DMS53 treated with DMSO at 0.1 percent for 48 hours (cell line): ENCODE results near the gene RUNX1.

Experiments
- DNase-seq: peaks from one replicate; lab custom pipeline; 2025; ENCODE audit not compliant: unreplicated experiment; lab: John Stamatoyannopoulos, UW

RUNX1 gene

DNA sequence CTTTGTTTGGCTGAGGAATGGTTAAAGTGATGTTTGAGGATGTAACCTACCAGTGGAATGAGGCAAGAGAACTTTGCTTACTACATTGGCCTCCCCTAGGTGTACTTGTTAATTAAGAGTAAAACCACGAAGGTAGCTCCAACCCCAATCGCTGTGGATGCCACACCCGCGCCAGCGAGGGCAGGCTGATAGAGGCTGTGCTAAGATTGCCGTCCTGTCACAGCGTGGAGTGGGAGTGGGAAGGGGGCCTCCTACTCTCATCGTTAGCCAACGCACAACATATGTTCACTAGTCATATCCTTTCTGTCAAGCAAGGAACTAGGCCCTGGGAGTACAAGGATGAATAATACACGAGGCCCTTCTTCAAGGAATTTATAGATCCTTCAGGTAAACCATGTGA lies 99.6 kb downstream of the RUNX1 start:
- no peak for DNase-seq

DNA sequence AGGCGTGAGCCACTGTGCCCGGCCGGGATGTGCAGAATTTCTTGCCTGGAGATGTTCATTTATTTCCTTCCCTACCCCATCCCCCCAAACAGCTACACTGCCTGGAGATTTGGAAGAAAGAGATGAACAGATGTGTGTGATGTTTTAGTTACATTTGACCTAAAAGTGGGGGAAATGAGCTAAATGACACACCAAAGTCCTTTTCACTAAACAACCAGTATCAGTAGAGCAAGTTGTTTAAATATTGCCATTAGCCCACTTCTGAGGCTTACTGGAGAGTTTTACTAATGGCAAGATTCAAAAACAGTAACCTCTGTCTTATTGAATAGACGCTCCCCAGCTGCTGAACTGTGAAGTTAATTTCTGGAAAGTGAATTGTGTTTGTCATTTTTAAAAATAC lies 100.1 kb downstream of the RUNX1 start:
- no peak for DNase-seq

DNA sequence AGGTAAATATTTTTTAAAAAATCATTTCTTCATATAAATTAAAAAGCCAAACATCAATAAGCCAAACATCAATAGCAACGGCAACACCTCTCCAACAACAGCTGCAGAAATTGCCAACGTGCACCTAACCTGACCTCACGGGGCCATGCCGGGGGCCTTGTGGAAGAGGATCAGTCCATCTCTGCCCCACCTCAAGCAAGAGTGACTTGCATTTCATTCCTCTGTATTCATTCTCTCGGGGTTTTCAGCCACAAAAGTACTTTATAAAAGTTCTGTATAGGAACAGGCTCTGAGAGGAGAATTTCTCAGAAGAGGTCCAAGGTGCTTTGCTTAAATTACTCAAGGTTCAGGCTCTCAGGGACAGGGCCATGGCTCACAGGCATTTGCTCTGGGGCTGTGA lies 100.9 kb downstream of the RUNX1 start:
- no peak for DNase-seq

GRCh38 chr21:34946916-34947534 lies 102.1 kb downstream of the RUNX1 start:
- no peak for DNase-seq

GRCh38 chr21:34946385-34946840 lies 102.7 kb downstream of the RUNX1 start:
- DNase-seq, result no peak

DNA sequence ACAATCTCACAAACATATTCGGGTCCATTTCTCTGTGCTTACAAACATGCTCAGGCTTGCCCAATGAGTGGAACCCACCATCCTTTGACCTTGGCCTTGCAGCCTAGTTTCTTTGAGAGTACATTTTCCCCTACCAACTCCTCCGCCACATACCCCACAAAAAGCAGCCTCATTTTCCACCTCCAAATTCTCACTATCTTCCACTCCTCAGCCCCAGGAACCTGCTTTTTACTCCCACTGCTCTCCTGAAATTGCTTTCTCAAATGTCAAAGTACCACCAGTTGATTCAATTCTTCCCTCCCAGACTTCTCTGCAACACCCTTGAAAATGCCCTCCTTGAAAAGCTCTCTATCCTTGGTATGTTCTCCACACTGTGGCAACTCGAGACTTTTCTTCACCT lies 103.8 kb downstream of the RUNX1 start:
- no peak for DNase-seq

GRCh38 chr21:34944015-34944755 lies 104.9 kb downstream of the RUNX1 start:
- no peak for DNase-seq

DNA sequence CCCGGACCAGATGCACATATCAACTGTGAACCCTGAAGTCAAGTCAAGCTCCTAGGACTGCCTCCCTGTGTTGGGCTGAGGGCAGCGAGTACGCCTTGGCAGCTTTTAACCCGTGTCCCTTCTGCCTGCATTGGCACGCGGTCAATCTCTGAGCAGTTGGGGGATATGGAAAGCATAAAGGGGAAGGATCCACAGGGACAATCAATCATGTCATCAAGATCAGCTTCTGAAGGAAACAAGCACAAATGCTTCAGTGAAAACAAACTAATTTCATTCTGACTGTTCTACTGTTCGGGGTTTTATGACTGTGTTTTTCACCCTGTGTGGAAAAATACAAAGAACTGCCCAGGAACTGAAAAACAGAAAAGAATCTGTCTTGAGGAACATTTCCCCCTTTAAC lies 106.2 kb downstream of the RUNX1 start:
- DNase-seq, result no peak

DNA sequence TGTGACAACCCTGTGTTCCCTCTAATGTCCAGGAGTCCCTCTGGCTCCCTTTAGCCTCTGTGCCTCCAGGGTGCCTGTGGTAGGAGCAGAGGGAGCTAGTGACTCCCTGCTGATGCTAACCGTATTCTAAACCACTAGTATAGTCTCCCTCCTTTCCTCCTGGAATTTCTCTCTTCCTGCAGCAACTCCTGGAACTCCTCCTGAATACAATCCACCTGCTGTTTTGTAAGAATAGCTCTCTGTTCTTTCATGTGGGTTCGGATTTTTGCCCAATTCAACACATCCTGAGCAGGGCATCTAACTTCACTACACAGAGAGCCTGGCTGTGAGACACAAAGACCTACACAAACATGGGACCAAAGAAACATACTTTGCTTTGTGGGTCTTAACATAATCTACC lies 107.9 kb downstream of the RUNX1 start:
- no peak for DNase-seq

DNA sequence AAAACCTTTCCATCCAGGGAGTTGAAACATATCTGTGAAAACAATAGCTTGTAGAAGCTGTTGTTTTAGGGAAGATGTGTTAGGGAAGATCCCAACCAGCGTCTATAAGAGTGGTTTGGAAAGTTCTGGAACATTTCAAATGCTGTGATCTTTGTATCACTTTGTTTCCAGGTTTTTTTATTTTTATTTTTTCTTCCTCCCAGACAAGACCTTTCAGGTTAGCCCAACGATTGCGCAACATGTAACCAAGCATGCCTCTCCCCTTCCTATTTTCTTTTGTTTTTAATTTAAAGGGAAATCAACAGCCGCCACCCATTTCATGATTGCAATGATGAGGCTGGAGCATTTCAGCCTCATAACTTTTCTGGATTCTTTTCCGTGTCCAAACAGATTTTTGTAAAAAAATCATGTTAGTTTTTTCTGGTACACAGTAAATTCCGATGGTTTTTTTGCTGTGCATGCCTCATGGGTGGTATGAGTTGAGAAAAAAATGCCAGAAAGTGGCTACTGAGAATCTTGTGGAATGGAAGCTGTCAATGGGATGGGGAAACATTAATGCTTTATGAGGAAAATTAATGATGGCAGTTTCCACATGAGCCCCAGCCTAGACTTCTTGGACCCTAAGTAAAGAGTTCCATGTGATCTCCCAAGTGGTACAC lies 109.3 kb downstream of the RUNX1 start:
- no peak for DNase-seq

GRCh38 chr21:34938089-34938764 lies 110.9 kb downstream of the RUNX1 start:
- no peak for DNase-seq

DNA sequence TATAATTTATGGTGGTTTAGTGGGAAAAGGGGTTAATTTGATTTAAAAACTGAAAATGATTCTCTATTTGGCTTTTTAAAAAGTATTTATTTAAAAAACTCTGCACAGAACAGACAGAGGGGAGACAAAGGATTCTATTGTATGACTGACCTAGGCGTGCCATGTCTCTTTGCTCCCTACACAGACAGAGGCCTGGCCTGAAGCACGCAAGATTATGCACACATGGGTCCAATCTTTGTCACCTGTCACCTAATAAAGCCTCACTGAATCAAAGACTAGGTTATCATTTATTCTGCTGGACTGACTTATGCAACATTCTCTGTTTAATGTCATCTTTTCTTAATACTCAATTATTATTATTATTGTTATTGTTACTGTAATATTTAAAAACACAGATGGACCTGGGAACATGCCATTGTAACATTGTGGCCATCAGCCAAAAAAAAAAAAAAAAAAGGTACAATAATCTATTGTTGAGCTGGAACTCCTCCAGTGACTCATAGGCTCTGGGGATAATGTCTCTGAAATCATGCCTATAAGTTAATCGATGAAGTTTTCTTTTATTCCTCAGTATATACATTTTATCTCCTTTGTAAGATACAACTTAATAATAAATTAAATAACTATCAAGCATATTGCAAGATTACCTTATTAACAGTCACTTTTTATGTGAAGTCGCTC lies 112.1 kb downstream of the RUNX1 start:
- DNase-seq, result no peak

DNA sequence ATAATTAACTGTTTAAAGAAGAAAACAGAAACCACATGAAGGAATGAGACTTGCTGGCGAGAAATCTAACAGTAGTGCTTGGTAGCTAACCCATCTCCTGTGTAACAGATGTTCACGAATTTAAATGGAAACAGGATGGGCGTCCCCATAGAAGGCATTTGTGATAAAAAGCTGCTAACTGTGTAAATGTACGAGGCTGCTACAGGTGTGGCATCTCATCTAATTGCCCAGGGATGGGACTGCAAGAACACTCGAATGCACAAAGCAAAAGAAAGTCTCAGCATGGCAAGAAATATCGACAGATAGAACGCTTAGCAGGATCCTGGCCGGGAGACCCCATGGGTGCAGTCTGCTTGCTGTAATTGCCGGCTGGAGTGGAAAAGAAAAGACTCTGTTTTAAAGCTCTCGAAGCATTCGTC lies 112.7 kb downstream of the RUNX1 start:
- DNase-seq, result no peak

- DNase-seq, result no peak
These were observed 113.2 kb downstream of the RUNX1 start for GRCh38 chr21:34935898-34936297.

DNA sequence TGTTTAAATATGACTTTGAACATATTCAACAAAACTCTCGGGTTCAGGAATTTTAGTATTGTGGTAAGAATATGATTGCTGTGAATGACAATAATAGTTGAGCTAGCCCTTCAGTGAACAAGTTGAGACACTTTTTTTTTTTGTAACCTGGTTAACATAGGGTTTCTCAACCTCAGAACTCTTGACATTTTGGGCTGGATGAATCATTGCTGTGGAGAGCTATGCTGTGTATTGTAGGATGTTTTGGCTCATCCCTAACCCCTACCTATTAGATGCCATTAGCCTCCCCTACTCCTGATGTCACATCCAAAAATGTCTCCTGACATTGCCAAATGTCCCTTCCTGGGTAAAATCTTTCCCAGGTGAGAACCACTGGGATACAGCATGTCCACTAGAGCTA lies 113.7 kb downstream of the RUNX1 start:
- no peak for DNase-seq

DNA sequence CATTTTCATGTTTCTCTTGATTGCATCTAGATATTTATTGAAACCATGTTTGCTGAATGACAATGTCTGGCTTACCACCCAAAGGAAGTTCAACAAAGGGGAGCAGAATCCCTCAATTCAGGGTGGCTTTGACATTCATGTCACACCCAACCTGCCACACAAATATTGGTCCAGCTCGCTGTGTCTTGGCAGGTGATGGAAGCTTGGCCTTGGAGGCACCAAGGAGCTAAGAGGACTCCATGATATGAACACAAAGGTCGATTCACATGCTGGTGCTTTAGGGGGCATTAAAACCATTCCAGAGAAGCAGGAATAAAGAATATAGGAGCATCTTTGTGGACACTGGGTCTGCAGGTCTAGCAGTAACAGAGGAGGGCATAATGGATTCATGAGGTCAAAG lies 114.8 kb downstream of the RUNX1 start:
- DNase-seq, result no peak

DNA sequence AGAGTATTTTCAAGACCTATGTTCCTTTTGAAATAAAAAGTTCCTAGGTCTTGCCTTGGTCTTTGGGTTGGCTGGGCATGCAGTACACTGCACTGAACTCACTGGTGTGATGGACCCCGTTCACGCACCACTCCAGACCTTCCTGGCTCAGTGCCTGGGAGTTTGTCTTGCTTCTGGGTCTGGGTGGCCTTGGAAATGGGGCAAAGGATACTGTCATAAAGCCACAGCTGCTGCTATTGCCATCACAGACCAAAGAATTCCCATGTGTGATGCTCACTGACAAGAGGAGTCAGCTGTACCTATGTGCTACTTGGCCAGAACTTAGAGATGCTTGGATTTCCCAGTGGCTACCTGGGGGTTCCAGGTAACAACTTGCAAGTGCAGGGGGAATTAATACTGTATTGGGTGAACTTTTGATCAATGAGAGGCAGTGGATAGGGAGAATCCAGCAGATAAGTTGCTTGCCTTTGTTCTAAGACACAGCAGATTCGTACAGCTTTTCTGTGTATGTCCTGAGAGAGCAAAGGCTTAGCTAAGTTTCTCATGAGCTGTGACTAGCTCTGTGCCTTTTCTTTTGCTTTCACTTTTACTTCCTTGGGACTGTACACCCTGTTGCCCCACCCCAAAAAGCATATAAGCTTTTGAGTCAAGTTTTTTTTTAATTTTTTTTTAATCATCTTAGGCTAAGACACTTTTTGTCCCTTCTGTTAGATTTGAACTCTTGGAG lies 115.3 kb downstream of the RUNX1 start:
- DNase-seq, result no peak

DNA sequence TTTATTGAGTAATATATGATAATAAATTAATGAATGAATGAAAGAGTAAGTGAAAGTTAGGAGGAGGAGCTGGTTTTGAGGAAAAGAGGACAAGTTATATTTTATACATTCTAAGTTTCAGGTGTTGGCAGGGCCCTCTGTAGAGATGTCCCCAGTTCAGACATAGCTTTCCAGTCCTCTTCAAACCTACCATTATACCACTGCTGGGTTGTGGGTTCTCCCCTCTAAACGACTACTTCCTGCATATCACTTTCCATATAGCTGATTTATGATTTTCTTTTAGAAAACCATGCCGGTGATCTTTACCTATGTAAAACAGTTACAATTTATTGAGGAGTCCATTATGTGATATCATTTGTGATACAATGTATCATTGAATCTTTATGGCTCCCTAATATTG lies 116.9 kb downstream of the RUNX1 start:
- no peak for DNase-seq

DNA sequence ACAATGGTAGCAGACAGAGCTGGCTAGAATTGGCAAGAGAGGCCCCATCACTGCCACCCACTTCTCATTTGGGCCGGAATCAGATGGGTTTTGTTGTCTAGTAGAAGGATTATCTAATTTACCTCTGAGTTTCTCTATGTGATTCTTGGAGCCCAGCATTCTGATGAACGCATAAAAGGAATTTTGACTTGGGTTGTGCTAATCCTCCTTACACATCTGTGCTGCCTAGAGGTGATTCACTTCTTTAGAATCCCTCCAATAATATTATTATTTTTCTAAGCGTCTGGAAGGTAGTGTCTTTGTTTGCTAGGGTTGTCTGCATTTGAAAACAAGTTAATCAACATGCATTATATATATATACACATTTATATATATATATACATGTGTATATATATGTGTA lies 118.1 kb downstream of the RUNX1 start:
- no peak for DNase-seq

DNA sequence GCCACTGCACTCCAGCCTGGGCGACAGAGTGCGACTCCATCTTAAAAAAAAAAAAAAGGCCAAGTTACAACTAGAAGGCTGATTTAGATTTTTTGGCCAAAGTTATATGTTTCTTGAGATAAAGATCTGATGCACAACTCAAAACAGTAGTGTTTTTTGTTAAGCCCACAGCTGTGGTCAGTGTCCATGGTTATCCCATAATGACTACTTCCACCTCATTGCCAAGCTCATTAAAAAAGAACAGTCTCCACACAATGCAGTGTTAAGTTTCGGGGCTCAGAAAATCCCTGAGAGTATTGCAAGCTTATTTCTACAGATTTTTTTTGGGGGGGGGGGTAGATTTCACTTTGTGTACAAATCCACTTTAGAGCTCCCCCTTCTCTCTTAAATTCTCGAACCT lies 120.5 kb downstream of the RUNX1 start:
- DNase-seq, result no peak

GRCh38 chr21:34927992-34928391 lies 121.1 kb downstream of the RUNX1 start:
- no peak for DNase-seq
